Measurements from ENCODE around the gene PUM1. TPM values are rescaled to one million over a fixed set of nuclear protein-coding genes. Genes with fewer than 3 reads are reported as not detected.
A peak's percentile ranks its signal among the peaks of the same experiment; 100 is the strongest.

Gene PUM1
- total RNA-seq, 4 donors from 2014 or later: 71.7 to 112 (median 83.0) TPM

- 88% methylated on average over 1 of the region's 1 CpG for WGBS
- no peak for DNase-seq (ENCODE audit: extremely low spot score)
- Histone ChIP-seq H3K27me3 (no peaks in the 10 kb centered on the region), H3K4me1 (peaks cover 37 to 90% (median 72%) of the 10 kb centered on the region in 4 donors), H3K4me3 (no peak overlapping the region), H3K27ac (replicated peaks in 1 of 4) (no peak overlapping the region), H3K36me3 (no peaks in the 10 kb centered on the region), H3K9me3 (no peaks in the 10 kb centered on the region)
- intact Hi-C loops (cut with DNase I): no loop called here
- TF ChIP-seq, protein P1, sequence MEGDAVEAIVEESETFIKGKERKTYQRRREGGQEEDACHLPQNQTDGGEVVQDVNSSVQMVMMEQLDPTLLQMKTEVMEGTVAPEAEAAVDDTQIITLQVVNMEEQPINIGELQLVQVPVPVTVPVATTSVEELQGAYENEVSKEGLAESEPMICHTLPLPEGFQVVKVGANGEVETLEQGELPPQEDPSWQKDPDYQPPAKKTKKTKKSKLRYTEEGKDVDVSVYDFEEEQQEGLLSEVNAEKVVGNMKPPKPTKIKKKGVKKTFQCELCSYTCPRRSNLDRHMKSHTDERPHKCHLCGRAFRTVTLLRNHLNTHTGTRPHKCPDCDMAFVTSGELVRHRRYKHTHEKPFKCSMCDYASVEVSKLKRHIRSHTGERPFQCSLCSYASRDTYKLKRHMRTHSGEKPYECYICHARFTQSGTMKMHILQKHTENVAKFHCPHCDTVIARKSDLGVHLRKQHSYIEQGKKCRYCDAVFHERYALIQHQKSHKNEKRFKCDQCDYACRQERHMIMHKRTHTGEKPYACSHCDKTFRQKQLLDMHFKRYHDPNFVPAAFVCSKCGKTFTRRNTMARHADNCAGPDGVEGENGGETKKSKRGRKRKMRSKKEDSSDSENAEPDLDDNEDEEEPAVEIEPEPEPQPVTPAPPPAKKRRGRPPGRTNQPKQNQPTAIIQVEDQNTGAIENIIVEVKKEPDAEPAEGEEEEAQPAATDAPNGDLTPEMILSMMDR (IDR thresholded peaks at IDR 0.05): no peak
- TF ChIP-seq EP300 (IDR thresholded peaks at IDR 0.05): no peak
These were observed 33.3 kb downstream of the PUM1 start for GRCh38 chr1:31032266-31032665.

- H3K27me3 ChIP-seq: no peaks in the 10 kb centered on the region
- H3K4me3 ChIP-seq: no peak overlapping the region
- TF ChIP-seq, protein P1 (IDR thresholded peaks at IDR 0.05): no peak
- no peaks in the 10 kb centered on the region for H3K36me3 ChIP-seq
- WGBS: 82% methylated on average over 5 of the region's 5 CpGs
- intact Hi-C loops (cut with DNase I): no loop called here
- DNase-seq (ENCODE audit: extremely low spot score): no peak
- no peak overlapping the region for H3K27ac ChIP-seq (replicated peaks in 1 of 4)
- peaks cover 37 to 90% (median 75%) of the 10 kb centered on the region in 4 donors for H3K4me1 ChIP-seq
- H3K9me3 ChIP-seq: no peaks in the 10 kb centered on the region
These were observed 34.0 kb downstream of the PUM1 start for GRCh38 chr1:31031330-31032143.

DNA sequence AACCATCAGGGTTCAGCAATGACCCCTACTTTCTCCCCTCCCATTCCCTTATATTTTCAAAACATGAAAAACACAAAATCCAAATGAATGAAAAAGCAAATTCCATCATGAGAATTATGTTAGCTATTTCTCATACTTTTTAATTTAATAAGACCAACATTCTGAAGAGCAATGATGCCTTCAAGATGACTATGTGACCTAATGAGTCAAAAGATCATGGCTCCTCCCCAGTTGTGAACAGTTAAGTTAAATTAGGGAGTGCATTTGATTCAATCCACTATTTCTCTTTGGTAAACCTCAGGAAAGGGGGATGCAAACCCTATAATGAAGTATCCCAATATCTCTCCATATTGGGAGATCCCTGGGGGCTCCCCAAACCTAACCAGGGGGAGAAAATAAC lies 36.5 kb downstream of the PUM1 start:
- Histone ChIP-seq H3K27ac (replicated peaks in 1 of 4) (no peak overlapping the region), H3K4me3 (no peak overlapping the region), H3K36me3 (no peaks in the 10 kb centered on the region), H3K4me1 (peaks cover 38 to 91% (median 79%) of the 10 kb centered on the region in 4 donors), H3K27me3 (no peaks in the 10 kb centered on the region), H3K9me3 (no peaks in the 10 kb centered on the region)
- no peak for TF ChIP-seq POLR2A (IDR thresholded peaks at IDR 0.05; ENCODE audit: low read depth)
- no peak for TF ChIP-seq POLR2AphosphoS5 (IDR thresholded peaks at IDR 0.05)
- TF ChIP-seq EP300 (IDR thresholded peaks at IDR 0.05): no peak
- TF ChIP-seq, protein P1 (IDR thresholded peaks at IDR 0.05): no peak
- no peak for DNase-seq (ENCODE audit: extremely low spot score)
- intact Hi-C loops (cut with DNase I): no loop called here

DNA sequence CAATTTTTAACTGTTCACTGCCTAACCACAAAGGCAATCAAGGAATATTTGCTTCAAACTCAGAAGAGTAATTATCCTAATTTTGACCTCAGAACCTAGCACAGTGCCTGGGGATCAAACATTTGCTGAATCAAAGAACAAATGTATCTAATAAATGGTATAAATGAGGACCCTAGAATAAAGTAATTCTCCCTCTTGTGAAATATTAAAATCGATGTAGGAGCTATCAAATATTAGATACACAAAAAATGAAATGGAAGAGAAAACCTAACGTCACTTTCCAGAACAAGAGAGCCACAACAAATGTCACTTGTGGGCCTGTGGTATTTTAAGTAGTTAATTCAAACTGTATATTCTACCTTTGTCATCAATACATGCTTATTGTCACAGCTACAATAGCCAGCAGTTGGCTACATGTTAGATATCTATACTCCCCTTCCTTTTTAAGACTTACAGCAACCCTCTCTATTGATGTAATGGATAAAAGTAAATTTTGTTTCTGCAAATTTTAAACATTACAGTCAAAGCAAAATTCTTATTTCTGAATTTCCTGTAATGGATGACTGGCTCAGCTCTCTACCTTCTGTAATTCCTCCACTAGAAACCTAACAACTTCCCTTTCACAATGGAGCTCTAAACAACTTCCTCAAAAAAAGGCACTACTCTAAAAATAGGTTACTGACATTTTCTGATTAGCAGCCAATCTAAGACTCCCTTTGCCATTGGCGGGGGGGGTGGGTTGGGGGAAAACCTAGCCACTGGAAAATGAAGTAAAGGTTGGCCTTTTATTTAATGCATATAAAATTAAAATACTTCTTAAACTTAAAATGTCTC lies 37.6 kb downstream of the PUM1 start:
- Histone ChIP-seq H3K27me3 (no peaks in the 10 kb centered on the region), H3K9me3 (no peaks in the 10 kb centered on the region), H3K36me3 (no peaks in the 10 kb centered on the region), H3K27ac (replicated peaks in 1 of 4) (peak overlapping the region in 1 of 4 donors; percentile 39), H3K4me3 (no peak overlapping the region), H3K4me1 (peaks cover 38 to 91% (median 76%) of the 10 kb centered on the region in 4 donors)
- 61% methylated on average over 3 of the region's 3 CpGs for WGBS
- intact Hi-C loops (cut with DNase I): no loop called here
- DNase-seq (ENCODE audit: extremely low spot score): no peak
- TF ChIP-seq POLR2AphosphoS5 (IDR thresholded peaks at IDR 0.05) (no peak), POLR2A (IDR thresholded peaks at IDR 0.05; ENCODE audit: low read depth) (no peak), EP300 (IDR thresholded peaks at IDR 0.05) (no peak)
- TF ChIP-seq, protein P1 (IDR thresholded peaks at IDR 0.05): no peak

Measured in esophagus muscularis mucosa (tissue), 4 donors.